Inferior parietal cortex (tissue), 1 donor: ENCODE results near the gene MITF.

ENCODE experiments used
- DNase-seq: peaks from one replicate; pipeline ENCODE4 v3.0.0-alpha.2; 2016; ENCODE audit errors: extremely low spot score

MITF gene

GRCh38 chr3:69761896-69762767 lies 22.9 kb downstream of the MITF start:
- no peak for DNase-seq

GRCh38 chr3:69762768-69763229 lies 23.5 kb downstream of the MITF start:
- no peak for DNase-seq

GRCh38 chr3:69763458-69763857 lies 24.2 kb downstream of the MITF start:
- no peak for DNase-seq

- DNase-seq: no peak
These were observed 25.0 kb downstream of the MITF start for GRCh38 chr3:69764121-69764741.

GRCh38 chr3:69764861-69765260 lies 25.6 kb downstream of the MITF start:
- DNase-seq: no peak

GRCh38 chr3:69766638-69767037 lies 27.4 kb downstream of the MITF start:
- DNase-seq: no peak

- peak; percentile 79 for DNase-seq
These were observed 28.3 kb downstream of the MITF start for GRCh38 chr3:69767571-69767970.

- DNase-seq: no peak
These were observed 29.2 kb downstream of the MITF start for GRCh38 chr3:69768438-69768837.

GRCh38 chr3:69770219-69770618 lies 31.0 kb downstream of the MITF start:
- no peak for DNase-seq

- DNase-seq: no peak
These were observed 31.8 kb downstream of the MITF start for GRCh38 chr3:69770976-69771634.

GRCh38 chr3:69772152-69772867 lies 33.0 kb downstream of the MITF start:
- DNase-seq: no peak

- no peak for DNase-seq
These were observed 34.8 kb downstream of the MITF start for GRCh38 chr3:69774029-69774428.

GRCh38 chr3:69775751-69776150 lies 36.5 kb downstream of the MITF start:
- DNase-seq: no peak

GRCh38 chr3:69776289-69776688 lies 37.0 kb downstream of the MITF start:
- no peak for DNase-seq

GRCh38 chr3:69776920-69777581 lies 37.8 kb downstream of the MITF start:
- no peak for DNase-seq

GRCh38 chr3:69777582-69777967 lies 38.3 kb downstream of the MITF start:
- DNase-seq: no peak

GRCh38 chr3:69781593-69781992 lies 42.3 kb downstream of the MITF start:
- no peak for DNase-seq

- DNase-seq: no peak
These were observed 45.8 kb downstream of the MITF start for GRCh38 chr3:69784954-69785514.

GRCh38 chr3:69785769-69786320 lies 46.6 kb downstream of the MITF start:
- DNase-seq: no peak

- no peak for DNase-seq
These were observed 47.6 kb downstream of the MITF start for GRCh38 chr3:69786854-69787253.
